ENCODE data around the gene GTSF1L. TPM values are rescaled to one million over a fixed set of nuclear protein-coding genes. Genes with fewer than 3 reads are reported as not detected.

Gene GTSF1L
- total RNA-seq, 1 donor from 2014 or later, result not detected

DNA sequence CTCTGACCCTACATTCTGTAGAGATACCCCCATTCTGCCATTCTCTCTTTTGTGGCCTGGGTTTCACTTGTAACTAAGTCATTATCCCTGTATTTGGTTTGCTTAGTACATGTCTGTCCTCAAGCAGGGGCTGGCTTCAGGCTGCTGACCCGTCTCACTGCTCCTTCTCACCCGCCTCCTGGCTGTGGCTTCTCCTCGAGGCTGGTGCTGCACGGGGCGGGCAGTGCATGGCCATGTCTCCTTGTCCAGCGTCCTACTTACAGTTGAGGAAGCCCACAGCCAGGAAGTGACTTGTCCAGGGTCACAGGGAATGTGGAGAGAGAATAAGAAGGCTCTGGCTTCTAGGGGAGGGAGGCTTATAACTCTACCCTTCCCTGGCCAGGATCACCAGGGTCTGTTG, 11.3 kb downstream of the GTSF1L start:
- Mint-ChIP-seq H3K27ac (no peak overlapping the region), H3K4me3 (no peak overlapping the region), H3K9me3 (peaks cover 4% of the 10 kb centered on the region), H3K4me1 (no peaks in the 10 kb centered on the region), H3K36me3 (peaks cover 18% of the 10 kb centered on the region), H3K27me3 (ENCODE audit: insufficient read depth, low read depth) (peaks cover 2% of the 10 kb centered on the region)
- Histone ChIP-seq H3K4me2 (no peak overlapping the region), H3K4me3 (no peak overlapping the region), H3K36me3 (no peaks in the 10 kb centered on the region), H2AFZ (replicated peaks) (no peak overlapping the region), H3K4me1 (no peaks in the 10 kb centered on the region), H3F3A (ENCODE audit: low read depth) (no peaks in the 10 kb centered on the region), H3K9ac (no peak overlapping the region), H3K27ac (no peak overlapping the region), H3K9me3 (ENCODE audit: low read depth) (no peaks in the 10 kb centered on the region), H3K27me3 (no peaks in the 10 kb centered on the region), H3K79me2 (ENCODE audit: low read depth) (no peaks in the 10 kb centered on the region), H4K20me1 (ENCODE audit: low read depth) (no peaks in the 10 kb centered on the region)
- DNase-seq (ENCODE audit: low spot score), result no peak
- no peak for TF ChIP-seq EZH2phosphoT487 (IDR thresholded peaks at IDR 0.05)
- TF ChIP-seq, protein P1, sequence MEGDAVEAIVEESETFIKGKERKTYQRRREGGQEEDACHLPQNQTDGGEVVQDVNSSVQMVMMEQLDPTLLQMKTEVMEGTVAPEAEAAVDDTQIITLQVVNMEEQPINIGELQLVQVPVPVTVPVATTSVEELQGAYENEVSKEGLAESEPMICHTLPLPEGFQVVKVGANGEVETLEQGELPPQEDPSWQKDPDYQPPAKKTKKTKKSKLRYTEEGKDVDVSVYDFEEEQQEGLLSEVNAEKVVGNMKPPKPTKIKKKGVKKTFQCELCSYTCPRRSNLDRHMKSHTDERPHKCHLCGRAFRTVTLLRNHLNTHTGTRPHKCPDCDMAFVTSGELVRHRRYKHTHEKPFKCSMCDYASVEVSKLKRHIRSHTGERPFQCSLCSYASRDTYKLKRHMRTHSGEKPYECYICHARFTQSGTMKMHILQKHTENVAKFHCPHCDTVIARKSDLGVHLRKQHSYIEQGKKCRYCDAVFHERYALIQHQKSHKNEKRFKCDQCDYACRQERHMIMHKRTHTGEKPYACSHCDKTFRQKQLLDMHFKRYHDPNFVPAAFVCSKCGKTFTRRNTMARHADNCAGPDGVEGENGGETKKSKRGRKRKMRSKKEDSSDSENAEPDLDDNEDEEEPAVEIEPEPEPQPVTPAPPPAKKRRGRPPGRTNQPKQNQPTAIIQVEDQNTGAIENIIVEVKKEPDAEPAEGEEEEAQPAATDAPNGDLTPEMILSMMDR (IDR thresholded peaks at IDR 0.05), result no peak

DNA sequence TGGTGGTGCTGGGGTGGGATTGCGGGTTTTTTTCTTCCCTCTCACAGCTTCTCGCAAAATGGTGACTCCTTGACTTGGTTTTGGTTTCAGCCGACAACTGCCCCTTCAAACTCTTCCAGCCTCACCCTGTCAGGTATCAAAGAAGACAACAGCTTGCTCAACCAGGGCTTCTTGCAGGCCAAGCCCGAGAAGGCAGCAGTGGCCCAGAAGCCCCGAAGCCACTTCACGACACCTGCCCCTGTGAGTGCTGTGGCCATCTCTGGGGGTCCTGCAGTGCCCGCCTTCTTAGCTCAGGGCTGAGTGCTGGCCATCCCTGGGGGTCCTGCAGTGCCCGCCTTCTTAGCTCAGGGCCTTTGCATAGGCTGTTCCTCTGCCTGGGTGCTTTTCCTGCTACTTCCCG, 11.8 kb downstream of the GTSF1L start:
- Mint-ChIP-seq H3K27me3 (ENCODE audit: insufficient read depth, low read depth) (peaks cover 2% of the 10 kb centered on the region), H3K36me3 (peaks cover 18% of the 10 kb centered on the region), H3K4me3 (no peak overlapping the region), H3K9me3 (peaks cover 4% of the 10 kb centered on the region), H3K4me1 (no peaks in the 10 kb centered on the region), H3K27ac (no peak overlapping the region)
- Histone ChIP-seq H3K4me2 (no peak overlapping the region), H4K20me1 (ENCODE audit: low read depth) (no peaks in the 10 kb centered on the region), H3K4me1 (no peaks in the 10 kb centered on the region), H3K9me3 (ENCODE audit: low read depth) (no peaks in the 10 kb centered on the region), H3F3A (ENCODE audit: low read depth) (no peaks in the 10 kb centered on the region), H3K4me3 (no peak overlapping the region), H3K9ac (no peak overlapping the region), H2AFZ (replicated peaks) (no peak overlapping the region), H3K27me3 (no peaks in the 10 kb centered on the region), H3K79me2 (ENCODE audit: low read depth) (no peaks in the 10 kb centered on the region), H3K36me3 (no peaks in the 10 kb centered on the region), H3K27ac (no peak overlapping the region)
- no peak for DNase-seq (ENCODE audit: low spot score)
- TF ChIP-seq, protein P1 (IDR thresholded peaks at IDR 0.05), result no peak
- TF ChIP-seq EZH2 (IDR thresholded peaks at IDR 0.05) (no peak), EZH2phosphoT487 (IDR thresholded peaks at IDR 0.05) (no peak)

DNA sequence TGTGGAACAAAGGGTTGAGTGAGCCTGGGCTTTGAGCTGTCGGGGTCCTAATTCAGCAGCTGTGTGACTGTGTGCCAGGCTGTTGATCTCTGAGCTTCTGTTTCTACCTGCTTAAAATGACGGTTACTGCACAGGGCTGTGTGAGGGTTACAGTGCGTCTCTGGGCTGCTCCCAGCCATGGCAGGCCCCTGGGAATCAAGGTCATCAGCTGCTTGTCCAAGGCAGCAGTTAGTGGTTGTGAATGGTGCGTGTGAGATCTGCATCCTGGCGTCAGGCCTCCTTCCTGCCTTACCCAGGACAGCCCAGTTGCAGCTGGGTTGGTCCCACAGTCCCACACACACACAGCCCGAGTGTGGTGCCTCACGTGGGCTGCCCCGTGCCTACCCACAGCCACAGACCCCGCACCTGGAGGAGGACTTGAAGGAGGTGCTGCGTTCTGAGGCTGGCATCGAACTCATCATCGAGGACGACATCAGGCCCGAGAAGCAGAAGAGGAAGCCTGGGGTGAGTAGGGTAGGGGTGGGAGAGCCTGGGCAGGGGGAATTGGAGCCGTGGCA, 15.6 kb downstream of the GTSF1L start:
- TF ChIP-seq, protein P1 (IDR thresholded peaks at IDR 0.05), result no peak
- TF ChIP-seq EZH2phosphoT487 (IDR thresholded peaks at IDR 0.05) (no peak), EZH2 (IDR thresholded peaks at IDR 0.05) (no peak)
- H3K36me3 ChIP-seq, result no peaks in the 10 kb centered on the region
- Mint-ChIP-seq H3K4me3 (no peak overlapping the region), H3K27me3 (ENCODE audit: insufficient read depth, low read depth) (peaks cover 5% of the 10 kb centered on the region), H3K4me1 (no peaks in the 10 kb centered on the region), H3K36me3 (peaks cover 23% of the 10 kb centered on the region), H3K27ac (no peak overlapping the region), H3K9me3 (no peaks in the 10 kb centered on the region)
- DNase-seq (ENCODE audit: low spot score), result no peak
- H3K79me2 ChIP-seq (ENCODE audit: low read depth), result no peaks in the 10 kb centered on the region
- H2AFZ ChIP-seq (replicated peaks), result no peak overlapping the region
- no peak overlapping the region for H3K4me3 ChIP-seq
- no peak overlapping the region for H3K4me2 ChIP-seq
- H3K9ac ChIP-seq, result no peak overlapping the region
- H3K27ac ChIP-seq, result no peak overlapping the region
- H3F3A ChIP-seq (ENCODE audit: low read depth), result no peaks in the 10 kb centered on the region
- no peaks in the 10 kb centered on the region for H4K20me1 ChIP-seq (ENCODE audit: low read depth)
- H3K4me1 ChIP-seq, result no peaks in the 10 kb centered on the region
- H3K27me3 ChIP-seq, result no peaks in the 10 kb centered on the region
- H3K9me3 ChIP-seq (ENCODE audit: low read depth), result no peaks in the 10 kb centered on the region

Measured in neural progenitor cell (in vitro differentiated cells).